Measurements from ENCODE around the gene CDKAL1.

DNA sequence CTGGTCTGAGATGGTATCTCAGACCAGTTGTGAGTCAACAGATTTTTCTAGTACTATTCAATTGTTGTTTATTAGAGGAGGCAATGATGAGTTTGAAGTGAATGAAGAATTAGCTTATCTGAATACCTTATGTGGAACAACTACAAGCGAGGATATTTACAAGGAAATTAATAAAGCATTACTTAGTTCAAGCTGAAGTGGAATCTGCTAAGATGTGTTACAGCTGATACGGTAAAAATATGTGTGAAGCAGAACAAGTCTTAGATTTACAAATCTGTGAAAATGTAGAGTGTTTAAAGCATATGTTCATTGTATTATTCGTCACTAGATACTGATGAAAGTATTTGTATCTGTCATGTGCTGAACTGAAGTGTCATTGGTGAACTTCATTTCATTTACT is 272.4 kb downstream of the CDKAL1 start:
- TF ChIP-seq POLR2AphosphoS5 (IDR thresholded peaks at IDR 0.05; ENCODE audit: insufficient read depth in 1 of 2, low read depth in 1 of 2) = no peak
- no peak for TF ChIP-seq CTCF (IDR thresholded peaks at IDR 0.05)
- no peak for TF ChIP-seq POLR2A (IDR thresholded peaks at IDR 0.05)

All from vagina (tissue), 2 donors.